Breast epithelium (tissue), 4 donors: ENCODE results near the gene FLAD1. TPM values are rescaled to one million over a fixed set of nuclear protein-coding genes. Genes with fewer than 3 reads are reported as not detected.

ENCODE experiments used
- DNase-seq, 2 donors: peaks; one replicate each; pipeline ENCODE4 v3.0.0-alpha.2; 2019; ENCODE audit warnings: low spot score in 2 of 2
- H3K27ac ChIP-seq, 2 donors: fragments of 200-600 bp; sonication (generic) in 1 of 2; one replicate each; pipeline ENCODE4 v1.5.1; 2016 to 2019; ENCODE audit warnings: mild to moderate bottlenecking in 1 of 2
- H3K27me3 ChIP-seq, 2 donors: fragments of 200-600 bp; sonication (generic) in 1 of 2; one replicate each; pipeline versions ENCODE4 v1.5.1 to v1.6.0; 2017 to 2019; ENCODE audit warnings: control low read depth in 1 of 2, mild to moderate bottlenecking in 1 of 2
- H3K36me3 ChIP-seq: fragments of 200-600 bp; one replicate; pipeline ENCODE4 v1.5.1; 2019
- H3K4me1 ChIP-seq, 2 donors: fragments of 200-600 bp; sonication (generic); one replicate each; pipeline ENCODE4 v1.5.1; 2016 to 2019; ENCODE audit warnings: control low read depth in 1 of 2
- H3K4me3 ChIP-seq, 3 donors: fragments of 200-600 bp; sonication (generic); 1 replicate in 2 of 3; 2 replicates in 1 of 3; pipeline ENCODE4 v1.5.1; 2016 to 2019; ENCODE audit warnings: mild to moderate bottlenecking in 3 of 3, moderate library complexity in 2 of 3
- H3K9me3 ChIP-seq, 2 donors: fragments of 200-600 bp; sonication (generic) in 1 of 2; one replicate each; pipeline ENCODE4 v1.5.1; 2016 to 2019; ENCODE audit warnings: control low read depth in 1 of 2
- POLR2A ChIP-seq: fragments of 450-650 bp; IDR thresholded peaks from one replicate; pipeline ENCODE4 v1.6.1; 2016; ENCODE audit warnings: antibody characterized with exemption, mild to moderate bottlenecking, moderate library complexity
- POLR2AphosphoS5 ChIP-seq, 3 donors: sonication (generic); formaldehyde crosslinking; IDR thresholded peaks; one replicate each; pipeline ENCODE4 v1.6.1; 2017; ENCODE audit warnings: antibody characterized with exemption in 3 of 3
- intact Hi-C: fragments of 100-400 bp; cut with DNase I; formaldehyde crosslinking; loops from one replicate; pipeline ENCODE4 v1.15.1; 2023; ENCODE audit warnings: low total_unique reads
- total RNA-seq, 3 donors: library from RNA; depleted of rRNA; stranded (reverse); fragments of >200 nt; gene quantifications; one replicate each; pipeline ENCODE4 v1.1.0, GENCODE V29; 2016
- TF ChIP-seq, protein P1 (sequence below), 3 donors: fragments of 450-650 bp; IDR thresholded peaks; one replicate each; pipeline ENCODE4 v1.5.1; 2016 to 2017; ENCODE audit warnings: antibody characterized with exemption in 3 of 3, mild to moderate bottlenecking in 3 of 3, moderate library complexity in 3 of 3

The FLAD1 gene
- total RNA-seq, 3 donors from 2014 or later, result 27.0 to 42.7 (median 39.3) TPM

DNA sequence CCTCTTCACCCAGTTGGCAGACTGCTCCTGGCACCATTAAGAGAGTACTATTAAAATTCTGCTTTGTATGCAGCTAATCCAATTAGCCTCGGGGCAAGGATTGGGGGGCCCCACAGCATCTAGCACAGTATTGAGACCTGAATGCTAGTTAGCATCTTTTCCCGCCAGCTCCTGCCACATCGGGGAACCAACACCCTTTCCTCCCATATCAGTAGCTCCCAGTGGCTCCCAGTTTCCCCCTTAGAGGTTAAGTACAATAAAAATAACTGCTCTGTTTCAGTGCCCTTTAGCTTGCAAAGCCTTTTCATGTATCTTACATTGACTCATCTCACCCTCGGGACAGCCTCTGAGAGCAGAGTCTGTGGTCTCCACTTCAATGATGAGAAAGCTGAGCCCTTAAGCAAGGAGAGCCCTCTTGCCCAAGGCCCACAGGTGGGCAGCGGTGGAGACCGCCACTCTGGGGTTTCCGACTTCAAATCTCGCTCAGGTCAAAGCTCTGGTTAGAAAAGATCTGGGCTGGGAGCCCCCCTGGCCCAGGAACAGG lies 42.4 kb upstream of the FLAD1 start:
- peaks cover 4 to 5% of the 10 kb centered on the region in 2 donors for H3K4me1 ChIP-seq
- no peaks in the 10 kb centered on the region for H3K27me3 ChIP-seq
- H3K36me3 ChIP-seq, result no peaks in the 10 kb centered on the region
- H3K4me3 ChIP-seq, result no peak overlapping the region
- no peak for DNase-seq
- H3K9me3 ChIP-seq, result no peaks in the 10 kb centered on the region
- TF ChIP-seq, protein P1, sequence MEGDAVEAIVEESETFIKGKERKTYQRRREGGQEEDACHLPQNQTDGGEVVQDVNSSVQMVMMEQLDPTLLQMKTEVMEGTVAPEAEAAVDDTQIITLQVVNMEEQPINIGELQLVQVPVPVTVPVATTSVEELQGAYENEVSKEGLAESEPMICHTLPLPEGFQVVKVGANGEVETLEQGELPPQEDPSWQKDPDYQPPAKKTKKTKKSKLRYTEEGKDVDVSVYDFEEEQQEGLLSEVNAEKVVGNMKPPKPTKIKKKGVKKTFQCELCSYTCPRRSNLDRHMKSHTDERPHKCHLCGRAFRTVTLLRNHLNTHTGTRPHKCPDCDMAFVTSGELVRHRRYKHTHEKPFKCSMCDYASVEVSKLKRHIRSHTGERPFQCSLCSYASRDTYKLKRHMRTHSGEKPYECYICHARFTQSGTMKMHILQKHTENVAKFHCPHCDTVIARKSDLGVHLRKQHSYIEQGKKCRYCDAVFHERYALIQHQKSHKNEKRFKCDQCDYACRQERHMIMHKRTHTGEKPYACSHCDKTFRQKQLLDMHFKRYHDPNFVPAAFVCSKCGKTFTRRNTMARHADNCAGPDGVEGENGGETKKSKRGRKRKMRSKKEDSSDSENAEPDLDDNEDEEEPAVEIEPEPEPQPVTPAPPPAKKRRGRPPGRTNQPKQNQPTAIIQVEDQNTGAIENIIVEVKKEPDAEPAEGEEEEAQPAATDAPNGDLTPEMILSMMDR (IDR thresholded peaks at IDR 0.05), result no peak
- TF ChIP-seq POLR2A (no peak), POLR2AphosphoS5 (IDR thresholded peaks at IDR 0.05) (no peak)
- intact Hi-C loops, result no loop called here
- H3K27ac ChIP-seq, result peak overlapping the region; percentile 65 to 82

GRCh38 chr1:154941333-154942013 lies 41.7 kb upstream of the FLAD1 start:
- H3K4me1 ChIP-seq, result peaks cover 4 to 5% of the 10 kb centered on the region in 2 donors
- intact Hi-C loops, result no loop called here

DNA sequence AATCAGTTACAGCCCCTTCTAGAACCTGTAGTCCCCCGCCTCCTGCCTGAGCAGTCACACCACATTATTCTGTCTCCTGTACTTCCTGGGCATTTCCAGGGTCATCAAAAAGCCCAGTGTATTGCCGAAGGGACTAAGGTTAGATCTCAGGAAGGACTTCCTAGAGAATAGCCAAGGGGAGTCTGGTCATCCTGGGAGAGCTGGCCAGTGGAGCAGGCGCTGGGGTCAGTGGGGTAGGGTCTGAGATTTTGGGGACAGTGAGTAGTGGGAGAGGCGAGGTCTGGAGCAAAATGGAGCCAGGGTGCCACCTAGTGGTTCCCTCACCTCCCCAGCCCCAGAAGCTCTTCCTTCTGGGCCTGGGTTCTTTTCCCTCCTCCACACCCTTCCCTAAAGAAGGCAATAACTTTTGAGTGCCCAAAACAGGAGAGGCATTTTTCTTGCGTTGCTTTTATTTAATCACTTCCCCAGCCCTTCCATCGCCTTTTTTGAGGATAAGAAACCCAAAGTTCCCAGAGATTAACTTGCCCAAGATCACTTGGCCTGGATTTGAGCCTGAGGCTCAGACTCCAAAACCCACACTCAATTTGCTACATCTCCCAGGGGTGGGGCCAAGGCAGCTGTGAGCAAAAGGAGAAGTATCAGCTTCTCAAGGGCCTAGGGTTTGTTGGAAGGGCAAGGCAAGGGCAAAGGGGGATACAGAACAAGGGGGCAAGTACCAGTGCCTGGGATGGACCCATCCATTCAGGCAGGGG lies 39.3 kb upstream of the FLAD1 start:
- TF ChIP-seq, protein P1 (IDR thresholded peaks at IDR 0.05), result peak in 2 of 3 donors; percentile 47 to 62
- no peak for TF ChIP-seq POLR2AphosphoS5 (IDR thresholded peaks at IDR 0.05)
- H3K4me3 ChIP-seq, result no peak overlapping the region
- intact Hi-C loops, result no loop called here
- H3K27me3 ChIP-seq, result no peaks in the 10 kb centered on the region
- no peaks in the 10 kb centered on the region for H3K36me3 ChIP-seq
- peak overlapping the region in 1 of 2 donors; percentile 58 for H3K27ac ChIP-seq
- H3K4me1 ChIP-seq, result peaks cover 0 to 4% of the 10 kb centered on the region in 2 donors
- H3K9me3 ChIP-seq, result no peaks in the 10 kb centered on the region
- no peak for DNase-seq

More at GRCh38 chr1:154941333-154942013, 41.7 kb upstream of the FLAD1 start:
- Histone ChIP-seq H3K27me3 (no peaks in the 10 kb centered on the region), H3K27ac (peak overlapping the region; percentile 65 to 82), H3K36me3 (no peaks in the 10 kb centered on the region), H3K4me3 (no peak overlapping the region), H3K9me3 (no peaks in the 10 kb centered on the region)
- no peak for DNase-seq
- no peak for TF ChIP-seq POLR2AphosphoS5 (IDR thresholded peaks at IDR 0.05)
- TF ChIP-seq POLR2A, result no peak
- TF ChIP-seq, protein P1 (IDR thresholded peaks at IDR 0.05), result no peak

GRCh38 chr1:154944401-154945159 lies 38.6 kb upstream of the FLAD1 start:
- no peaks in the 10 kb centered on the region for H3K27me3 ChIP-seq
- intact Hi-C loops, result no loop called here
- no peaks in the 10 kb centered on the region for H3K9me3 ChIP-seq
- H3K36me3 ChIP-seq, result no peaks in the 10 kb centered on the region
- no peak overlapping the region for H3K4me3 ChIP-seq
- TF ChIP-seq, protein P1 (IDR thresholded peaks at IDR 0.05), result no peak
- no peak for DNase-seq
- H3K27ac ChIP-seq, result peak overlapping the region in 1 of 2 donors; percentile 58
- H3K4me1 ChIP-seq, result peaks cover 0 to 4% of the 10 kb centered on the region in 2 donors
